ENCODE measurements around the gene RBM22. TPM values are rescaled to one million over a fixed set of nuclear protein-coding genes. Genes with fewer than 3 reads are reported as not detected.

RBM22 gene
- total RNA-seq, 1 experiment from 2014 or later, result 34.0 TPM

GRCh38 chr5:150662731-150663516 lies 37.9 kb downstream of the RBM22 start:
- H3K4me3 Mint-ChIP-seq, result no peak overlapping the region
- H3K9me3 Mint-ChIP-seq, result no peaks in the 10 kb centered on the region
- no peak overlapping the region for H3K27ac Mint-ChIP-seq
- TF ChIP-seq MLX (CRISPR knock-in tag; IDR thresholded peaks at IDR 0.05), result no peak
- no peak for TF ChIP-seq ZNF425 (CRISPR knock-in tag; conservative IDR thresholded peaks at IDR 0.05)
- TF ChIP-seq GRHL2 (CRISPR knock-in tag; IDR thresholded peaks at IDR 0.05; ENCODE audit: insufficient replicate concordance, severe bottlenecking), result no peak
- TF ChIP-seq IRF1 (CRISPR knock-in tag; IDR thresholded peaks at IDR 0.05), result no peak
- no peak for TF ChIP-seq ZNF263 (CRISPR knock-in tag; IDR thresholded peaks at IDR 0.05; ENCODE audit: low read depth)
- no peak for TF ChIP-seq ZBTB21 (CRISPR knock-in tag; IDR thresholded peaks at IDR 0.05; ENCODE audit: borderline replicate concordance)
- TF ChIP-seq ATF6 (CRISPR knock-in tag; IDR thresholded peaks at IDR 0.05), result no peak
- no peak for TF ChIP-seq ZNF396 (CRISPR knock-in tag; IDR thresholded peaks at IDR 0.05; ENCODE audit: borderline replicate concordance)
- TF ChIP-seq NFE2L1 (CRISPR knock-in tag; IDR thresholded peaks at IDR 0.05), result no peak
- no peak for TF ChIP-seq TEAD4 (CRISPR knock-in tag; IDR thresholded peaks at IDR 0.05)
- no peak for TF ChIP-seq ZNF671 (CRISPR knock-in tag; IDR thresholded peaks at IDR 0.05)
- no peak for TF ChIP-seq ATF3 (CRISPR knock-in tag; conservative IDR thresholded peaks at IDR 0.05)
- TF ChIP-seq MXD4 (CRISPR knock-in tag; IDR thresholded peaks at IDR 0.05; ENCODE audit: borderline replicate concordance), result no peak
- TF ChIP-seq PRDM15 (CRISPR knock-in tag; IDR thresholded peaks at IDR 0.05), result no peak
- TF ChIP-seq E2F4 (CRISPR knock-in tag; IDR thresholded peaks at IDR 0.05; ENCODE audit: borderline replicate concordance, low read depth), result no peak
- TF ChIP-seq E2F1 (CRISPR knock-in tag; IDR thresholded peaks at IDR 0.05), result no peak
- no peak for TF ChIP-seq PREB (CRISPR knock-in tag; IDR thresholded peaks at IDR 0.05; ENCODE audit: borderline replicate concordance)
- no peak for TF ChIP-seq NR2C2 (CRISPR knock-in tag; IDR thresholded peaks at IDR 0.05)
- TF ChIP-seq SMAD3 (CRISPR knock-in tag; IDR thresholded peaks at IDR 0.05; ENCODE audit: borderline replicate concordance), result no peak
- no peak for DNase-seq (ENCODE audit: low spot score)
- H3K4me1 Mint-ChIP-seq, result peaks cover 22% of the 10 kb centered on the region
- POLR2A ChIA-PET, result interaction anchor here (0.8 kb wide), 1 partner anchor 9 kb away, joined by 3 read pairs; no protein-coding TSS in a partner anchor
- CTCF ChIA-PET, result interaction anchor here (0.5 to 2.1 kb wide), 4 partner anchors 25 to 206 kb away, joined by 3 to 7 read pairs (median 3); no protein-coding TSS in a partner anchor
- ATAC-seq, result peak; percentile 40
- H3K36me3 Mint-ChIP-seq, result no peaks in the 10 kb centered on the region
- peaks cover 3% of the 10 kb centered on the region; the same call in 1 of the 2 replicates for H3K27me3 Mint-ChIP-seq (ENCODE audit: low read depth)

Data from WTC11 (cell line).